ENCODE results near the gene OLFM3. TPM values are rescaled to one million over a fixed set of nuclear protein-coding genes. Genes with fewer than 3 reads are reported as not detected.

Gene OLFM3
- total and polyA plus RNA-seq, 2 donors (not counting 3 experiments of a cell fraction or from before 2014, with no cell fraction given), result not detected

- Histone ChIP-seq H3K4me2 (ENCODE audit: insufficient read depth, low read length) (no peak overlapping the region), H3K27ac (ENCODE audit: insufficient read depth, low read depth, low read length) (no peak overlapping the region), H3K4me3 (replicated peaks in 1 of 3; ENCODE audit: insufficient read depth in 1 of 3, low read depth in 1 of 3, low read length in 3 of 3) (no peak overlapping the region), H2AFZ (ENCODE audit: low read depth, low read length) (no peak overlapping the region), H3K9me1 (replicated peaks; ENCODE audit: control insufficient read depth, extremely low read depth, insufficient read depth, low read length) (no peaks in the 10 kb centered on the region), H3K9me3 (replicated peaks; ENCODE audit: control insufficient read depth, insufficient read depth, low read length) (no peaks in the 10 kb centered on the region), H3K9ac (replicated peaks; ENCODE audit: extremely low read depth, insufficient read depth, low read length) (no peak overlapping the region), H3K79me2 (ENCODE audit: control insufficient read depth, insufficient read depth, low read length) (no peaks in the 10 kb centered on the region), H3K4me1 (ENCODE audit: control insufficient read depth, extremely low read depth, insufficient read depth, low read length) (no peaks in the 10 kb centered on the region), H3K27me3 (ENCODE audit: control insufficient read depth in 2 of 2, insufficient read depth in 2 of 2, low read length in 2 of 2) (no peaks in the 10 kb centered on the region), H4K20me1 (replicated peaks; ENCODE audit: control insufficient read depth, extremely low read depth, insufficient read depth, low read length) (no peaks in the 10 kb centered on the region), H3K36me3 (ENCODE audit: control insufficient read depth in 2 of 2, extremely low read depth in 1 of 2, insufficient read depth in 2 of 2, low read length in 2 of 2) (no peaks in the 10 kb centered on the region)
- DNase-seq (ENCODE audit: low read depth, low spot score) (no peak), FAIRE-seq (no peak)
- dilution Hi-C loops (cut with MboI; ENCODE audit: extremely low pct_ligation_motif_present, low sequenced_read_pairs) (no loop called here), intact Hi-C loops (cut with micrococcal nuclease) (no loop called here)
- POLR2A ChIA-PET, result no interaction called here
- CTCF ChIA-PET, result no interaction called here
- TF ChIP-seq JUN (IDR thresholded peaks at IDR 0.05; ENCODE audit: borderline replicate concordance, insufficient read depth, insufficient read length, low read depth) (no peak), POLR2A (IDR thresholded peaks at IDR 0.05; ENCODE audit: low read depth, low read length) (no peak), EZH2 (IDR thresholded peaks at IDR 0.05; ENCODE audit: borderline replicate concordance, low read depth, low read length, severe bottlenecking) (no peak), GATA2 (IDR thresholded peaks at IDR 0.05; ENCODE audit: insufficient read depth, insufficient read length, low read depth, low read length) (no peak), FOS (IDR thresholded peaks at IDR 0.05; ENCODE audit: borderline replicate concordance, insufficient read depth, low read length) (no peak), MAX (IDR thresholded peaks at IDR 0.05; ENCODE audit: insufficient read depth, insufficient read length) (no peak), POLR2AphosphoS5 (IDR thresholded peaks at IDR 0.05; ENCODE audit: insufficient read depth, low read depth, low read length) (no peak), MYC (IDR thresholded peaks at IDR 0.05; ENCODE audit: low read depth, low read length) (no peak)
- TF ChIP-seq, protein P1, sequence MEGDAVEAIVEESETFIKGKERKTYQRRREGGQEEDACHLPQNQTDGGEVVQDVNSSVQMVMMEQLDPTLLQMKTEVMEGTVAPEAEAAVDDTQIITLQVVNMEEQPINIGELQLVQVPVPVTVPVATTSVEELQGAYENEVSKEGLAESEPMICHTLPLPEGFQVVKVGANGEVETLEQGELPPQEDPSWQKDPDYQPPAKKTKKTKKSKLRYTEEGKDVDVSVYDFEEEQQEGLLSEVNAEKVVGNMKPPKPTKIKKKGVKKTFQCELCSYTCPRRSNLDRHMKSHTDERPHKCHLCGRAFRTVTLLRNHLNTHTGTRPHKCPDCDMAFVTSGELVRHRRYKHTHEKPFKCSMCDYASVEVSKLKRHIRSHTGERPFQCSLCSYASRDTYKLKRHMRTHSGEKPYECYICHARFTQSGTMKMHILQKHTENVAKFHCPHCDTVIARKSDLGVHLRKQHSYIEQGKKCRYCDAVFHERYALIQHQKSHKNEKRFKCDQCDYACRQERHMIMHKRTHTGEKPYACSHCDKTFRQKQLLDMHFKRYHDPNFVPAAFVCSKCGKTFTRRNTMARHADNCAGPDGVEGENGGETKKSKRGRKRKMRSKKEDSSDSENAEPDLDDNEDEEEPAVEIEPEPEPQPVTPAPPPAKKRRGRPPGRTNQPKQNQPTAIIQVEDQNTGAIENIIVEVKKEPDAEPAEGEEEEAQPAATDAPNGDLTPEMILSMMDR (IDR thresholded peaks at IDR 0.05; ENCODE audit: extremely low read depth in 1 of 2, insufficient read depth in 1 of 2, low read depth in 1 of 2, low read length in 2 of 2), result no peak
- BruUV-seq (replicated peaks), result no TSS peak
Measured at GRCh38 chr1:101942516-101943193, 54.1 kb downstream of the OLFM3 start.

Data from endothelial cell of umbilical vein (primary cell).